Cardiac atrium fibroblast (primary cell): ENCODE measurements around the gene MRPL10. TPM values are rescaled to one million over a fixed set of nuclear protein-coding genes. Genes with fewer than 3 reads are reported as not detected.

Experiments
- total RNA-seq: library from RNA; depleted of rRNA; stranded (reverse); fragments of >200 nt; gene quantifications from 2 replicates; pipeline ENCODE4 v1.2.3, GENCODE V29; 2015

Gene MRPL10
- 27.9 and 39.9 TPM in 2 replicates for total RNA-seq

DNA sequence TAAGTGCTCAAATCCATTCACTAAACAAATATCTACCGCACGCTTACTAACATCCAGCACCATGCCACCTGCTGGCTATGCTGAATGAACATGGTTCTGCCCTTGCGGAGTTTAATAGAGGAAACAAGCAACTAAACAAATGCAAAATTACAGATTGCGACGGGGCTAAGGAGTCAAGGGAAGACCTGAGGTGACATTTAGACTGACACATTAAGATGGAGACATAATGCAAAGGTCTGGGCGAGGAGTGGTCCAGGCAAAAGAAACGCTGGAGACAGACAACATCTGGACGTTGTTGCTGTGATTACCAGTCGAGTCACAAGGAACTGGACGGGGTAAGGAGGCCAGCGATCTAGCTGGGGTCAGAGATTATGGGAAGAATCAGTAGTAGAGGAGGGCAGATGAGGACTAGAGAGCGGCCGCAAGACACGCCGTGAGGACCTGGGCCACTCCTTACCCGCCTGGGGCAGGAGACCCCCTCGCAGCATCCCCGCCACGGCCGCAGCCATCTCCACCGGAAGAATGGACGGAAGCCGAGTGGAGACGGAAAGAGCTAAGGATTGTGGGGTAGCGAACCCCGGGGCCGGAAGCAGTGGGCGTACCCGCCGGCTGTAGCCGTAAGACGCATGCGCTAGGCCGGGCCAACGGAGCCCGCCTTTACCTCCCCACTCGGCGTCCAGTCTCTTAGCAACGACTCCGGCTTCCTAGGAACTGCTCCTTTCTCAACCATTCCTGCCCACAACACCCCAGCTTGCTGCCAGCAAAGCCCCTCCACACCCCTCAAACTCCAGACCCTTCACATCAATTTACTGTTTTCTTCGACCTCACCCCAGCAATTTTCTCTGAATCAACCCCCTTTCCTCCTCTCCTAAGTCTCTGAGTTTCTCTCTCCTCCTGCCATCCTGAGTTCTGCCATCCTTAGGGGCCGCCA is at the start of gene MRPL10, which contains the start of gene LRRC46:
Gene MRPL10 (minus strand): TSS at position 539 of the 931 bp plus-strand sequence. CDS start 30 bp downstream, at position 509.
Gene LRRC46 (plus strand): TSS at position 668 of the 931 bp plus-strand sequence. CDS start 320 bp downstream, outside the sequence.

GRCh38 chr17:47850692-47851573 is 19.6 kb upstream of the MRPL10 start, which contains the start of gene SP6:
TSS of gene SP6 (minus strand) at chr17:47851163. CDS start at chr17:47848429, 2,734 bp downstream.

GRCh38 chr17:47840742-47841487 is 9.6 kb upstream of the MRPL10 start, which contains the start of gene SCRN2:
TSS of gene SCRN2 (minus strand) at chr17:47841273. CDS start at chr17:47840843, 430 bp downstream.

DNA sequence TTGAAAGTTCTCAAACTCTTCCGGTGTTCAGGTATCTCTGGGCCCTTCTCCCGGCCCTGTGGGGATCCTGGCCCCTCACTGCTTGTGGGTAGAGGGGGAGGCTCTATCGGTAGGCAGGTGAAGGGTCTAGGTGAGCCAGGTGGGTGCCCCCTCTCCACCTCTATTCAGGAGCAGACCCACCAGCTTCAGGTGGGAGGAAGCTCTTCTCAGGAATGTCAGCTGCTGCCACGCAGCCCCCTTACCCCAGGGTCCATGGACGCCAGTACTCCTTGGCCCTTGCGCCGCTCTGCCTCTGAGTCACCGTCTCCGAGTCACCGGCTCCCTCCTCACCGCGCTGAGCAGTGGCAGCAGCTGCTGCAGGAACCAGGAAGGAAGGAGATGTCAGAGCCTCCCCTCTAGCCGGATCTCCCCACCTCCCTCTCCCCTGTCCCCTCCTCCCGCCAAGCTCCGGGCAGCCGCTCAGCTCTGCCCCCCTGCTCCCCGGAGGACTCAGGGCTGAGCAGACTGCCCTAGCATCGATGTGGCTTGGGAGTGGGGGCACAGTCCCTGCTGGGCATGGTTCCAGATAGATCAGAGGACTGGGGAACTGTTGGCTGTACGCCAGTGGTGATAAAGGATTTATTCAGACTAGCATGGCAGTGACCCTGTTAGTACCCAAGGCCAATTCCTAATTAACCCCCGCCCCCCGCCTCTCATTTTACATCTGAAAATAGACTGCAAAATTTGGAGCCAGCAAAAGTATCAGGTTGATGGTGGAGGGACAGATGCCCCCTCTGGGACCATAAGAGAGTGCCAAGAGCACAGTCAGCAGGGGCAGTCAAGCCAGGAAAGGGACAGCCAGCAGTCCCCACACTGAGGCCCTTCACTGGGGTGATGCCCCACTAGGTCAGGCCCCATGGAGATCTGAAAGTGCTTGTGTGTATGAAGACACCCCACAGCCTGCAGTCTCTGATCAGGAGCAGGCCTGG is 9.6 kb downstream of the MRPL10 start, which contains the start of gene OSBPL7:
Gene OSBPL7 (minus strand): TSS at position 371 of the 968 bp plus-strand sequence. CDS start 1,516 bp downstream, outside the sequence.

Other genes with a start within 250 kb of the MRPL10 start
- 223 and 263 TPM in 2 replicates for gene KPNB1, start 181.6 kb downstream of the MRPL10 start, total RNA-seq
- 5.5 and 25.1 TPM in 2 replicates for gene TBKBP1, start 137.4 kb downstream of the MRPL10 start, total RNA-seq
- not detected in 2 replicates for gene TBX21, start 98.3 kb downstream of the MRPL10 start, total RNA-seq
- 5.0 and 9.9 TPM in 2 replicates for gene OSBPL7, start 9.7 kb downstream of the MRPL10 start, total RNA-seq
- gene LRRC46, start 129 bp upstream of the MRPL10 start, total RNA-seq: not detected in 2 replicates
- gene SCRN2, start 9.7 kb upstream of the MRPL10 start, total RNA-seq: 15.2 and 17.1 TPM in 2 replicates
- 0.16 TPM in 1 of 2 replicates, not detected in the other for gene SP6, start 19.6 kb upstream of the MRPL10 start, total RNA-seq
- gene SP2, start 64.7 kb upstream of the MRPL10 start, total RNA-seq: 0.54 and 2.1 TPM in 2 replicates
- 20.4 and 26.9 TPM in 2 replicates for gene PNPO, start 110.0 kb upstream of the MRPL10 start, total RNA-seq
- gene PRR15L, start 126.3 kb upstream of the MRPL10 start, total RNA-seq: not detected in 2 replicates
- 46.3 and 58.3 TPM in 2 replicates for gene CDK5RAP3, start 139.6 kb upstream of the MRPL10 start, total RNA-seq
- gene COPZ2, start 206.3 kb upstream of the MRPL10 start, total RNA-seq: 46.8 and 64.2 TPM in 2 replicates
- 87.9 and 113 TPM in 2 replicates for gene NFE2L1, start 216.8 kb upstream of the MRPL10 start, total RNA-seq